ENCODE measurements around the gene PTGFRN. TPM values are rescaled to one million over a fixed set of nuclear protein-coding genes. Genes with fewer than 3 reads are reported as not detected.

PTGFRN gene
- total RNA-seq, 4 donors from 2014 or later = 64.5 to 92.0 (median 83.9) TPM

DNA sequence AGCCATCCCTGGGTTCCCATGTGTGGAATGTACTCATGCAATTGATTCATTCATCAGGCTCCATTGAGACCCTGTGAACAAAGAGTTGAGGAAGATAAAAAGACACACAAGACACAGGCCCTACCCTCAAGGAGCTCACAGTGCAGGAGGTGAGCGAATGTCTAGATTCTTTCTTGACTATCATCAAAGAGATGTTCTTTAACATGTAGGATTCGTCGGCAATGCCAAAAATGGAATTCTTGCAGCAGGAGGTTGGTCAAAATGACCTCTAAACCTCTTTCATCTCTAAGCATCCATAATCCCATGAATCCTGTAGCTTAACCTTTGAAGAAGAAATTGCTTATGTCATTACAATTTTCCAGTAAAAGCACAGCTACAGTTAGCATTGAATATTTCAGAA lies 122.5 kb downstream of the PTGFRN start:
- Histone ChIP-seq H3K9me3 (no peaks in the 10 kb centered on the region), H3K27ac (no peak overlapping the region), H3K27me3 (no peaks in the 10 kb centered on the region), H3K4me1 (no peaks in the 10 kb centered on the region), H3K4me3 (no peak overlapping the region), H3K36me3 (no peaks in the 10 kb centered on the region)
- DNase-seq (ENCODE audit: low spot score in 2 of 2) = no peak
- TF ChIP-seq EP300 (IDR thresholded peaks at IDR 0.05) (no peak), POLR2A (IDR thresholded peaks at IDR 0.05) (no peak), POLR2AphosphoS5 (IDR thresholded peaks at IDR 0.05) (no peak)
- TF ChIP-seq, protein P1, sequence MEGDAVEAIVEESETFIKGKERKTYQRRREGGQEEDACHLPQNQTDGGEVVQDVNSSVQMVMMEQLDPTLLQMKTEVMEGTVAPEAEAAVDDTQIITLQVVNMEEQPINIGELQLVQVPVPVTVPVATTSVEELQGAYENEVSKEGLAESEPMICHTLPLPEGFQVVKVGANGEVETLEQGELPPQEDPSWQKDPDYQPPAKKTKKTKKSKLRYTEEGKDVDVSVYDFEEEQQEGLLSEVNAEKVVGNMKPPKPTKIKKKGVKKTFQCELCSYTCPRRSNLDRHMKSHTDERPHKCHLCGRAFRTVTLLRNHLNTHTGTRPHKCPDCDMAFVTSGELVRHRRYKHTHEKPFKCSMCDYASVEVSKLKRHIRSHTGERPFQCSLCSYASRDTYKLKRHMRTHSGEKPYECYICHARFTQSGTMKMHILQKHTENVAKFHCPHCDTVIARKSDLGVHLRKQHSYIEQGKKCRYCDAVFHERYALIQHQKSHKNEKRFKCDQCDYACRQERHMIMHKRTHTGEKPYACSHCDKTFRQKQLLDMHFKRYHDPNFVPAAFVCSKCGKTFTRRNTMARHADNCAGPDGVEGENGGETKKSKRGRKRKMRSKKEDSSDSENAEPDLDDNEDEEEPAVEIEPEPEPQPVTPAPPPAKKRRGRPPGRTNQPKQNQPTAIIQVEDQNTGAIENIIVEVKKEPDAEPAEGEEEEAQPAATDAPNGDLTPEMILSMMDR (IDR thresholded peaks at IDR 0.05) = no peak
- WGBS = 88% methylated on average over 3 of the region's 3 CpGs

DNA sequence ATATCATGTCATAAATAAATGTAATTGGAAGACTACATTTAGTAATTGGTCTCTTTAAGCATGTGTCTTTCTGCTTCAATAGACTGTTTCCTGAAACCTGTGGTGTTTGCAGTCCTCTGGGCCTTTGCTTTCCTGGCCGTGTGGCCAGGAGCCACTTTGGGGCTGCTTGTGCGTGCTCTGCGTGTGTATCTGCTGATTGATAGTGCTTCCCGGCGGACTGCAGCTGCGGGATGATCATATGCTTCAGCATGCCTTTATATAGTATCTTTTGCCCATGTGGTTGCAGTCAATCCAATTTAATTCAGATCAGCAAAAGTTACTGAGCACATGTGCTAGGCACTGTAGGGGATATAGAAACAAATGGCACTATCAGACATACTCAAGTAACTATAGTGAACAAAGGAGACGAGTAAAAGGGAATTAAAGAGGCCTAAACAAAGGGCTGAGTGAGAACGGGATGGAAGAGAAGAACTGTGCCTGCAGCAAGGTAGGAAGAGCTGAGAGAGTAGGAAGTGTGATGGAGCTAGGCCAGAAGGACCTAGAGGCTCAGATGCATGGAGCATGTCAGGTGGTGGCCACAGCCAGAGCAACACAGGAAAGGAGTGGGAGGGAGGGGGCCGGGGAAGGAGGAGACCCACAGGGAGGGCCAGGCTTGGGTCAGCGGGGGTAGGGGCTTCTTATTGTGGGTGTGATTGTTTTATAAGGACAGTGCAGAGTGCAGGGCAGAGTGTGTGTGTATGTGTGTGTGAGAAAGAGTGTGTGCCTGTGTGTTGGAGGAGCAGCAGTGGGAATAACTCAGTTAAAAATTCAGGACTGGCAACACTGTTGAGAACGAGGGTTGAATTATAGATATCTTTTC lies 123.2 kb downstream of the PTGFRN start:
- H3K27ac ChIP-seq = no peak overlapping the region
- TF ChIP-seq POLR2AphosphoS5 (IDR thresholded peaks at IDR 0.05) = no peak
- TF ChIP-seq EP300 (IDR thresholded peaks at IDR 0.05) = no peak
- TF ChIP-seq POLR2A (IDR thresholded peaks at IDR 0.05) = no peak
- TF ChIP-seq, protein P1 (IDR thresholded peaks at IDR 0.05) = no peak
- H3K4me1 ChIP-seq = no peaks in the 10 kb centered on the region
- no peaks in the 10 kb centered on the region for H3K27me3 ChIP-seq
- H3K4me3 ChIP-seq = no peak overlapping the region
- no peak for DNase-seq (ENCODE audit: low spot score in 2 of 2)
- no peaks in the 10 kb centered on the region for H3K36me3 ChIP-seq
- no peaks in the 10 kb centered on the region for H3K9me3 ChIP-seq
- 77% methylated on average over 11 of the region's 11 CpGs for WGBS

DNA sequence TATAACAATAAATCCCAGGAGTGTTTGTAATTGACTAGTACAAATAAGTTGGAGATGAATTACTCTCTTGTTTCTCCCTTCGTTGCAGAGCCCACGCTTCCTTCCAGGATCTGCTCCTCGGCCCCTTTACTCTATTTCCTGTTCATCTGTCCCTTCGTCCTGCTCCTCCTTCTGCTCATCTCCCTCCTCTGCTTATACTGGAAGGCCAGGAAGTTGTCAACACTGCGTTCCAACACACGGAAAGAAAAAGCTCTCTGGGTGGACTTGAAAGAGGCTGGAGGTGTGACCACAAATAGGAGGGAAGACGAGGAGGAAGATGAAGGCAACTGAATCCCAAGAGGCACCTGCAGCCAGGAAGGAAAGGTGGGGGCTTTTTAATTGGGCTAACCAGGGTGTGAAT lies 124.1 kb downstream of the PTGFRN start:
- TF ChIP-seq, protein P1 (IDR thresholded peaks at IDR 0.05) = no peak
- TF ChIP-seq POLR2A (IDR thresholded peaks at IDR 0.05) (no peak), POLR2AphosphoS5 (IDR thresholded peaks at IDR 0.05) (no peak), EP300 (IDR thresholded peaks at IDR 0.05) (no peak)
- Histone ChIP-seq H3K4me1 (no peaks in the 10 kb centered on the region), H3K9me3 (no peaks in the 10 kb centered on the region), H3K27me3 (no peaks in the 10 kb centered on the region), H3K4me3 (no peak overlapping the region), H3K27ac (no peak overlapping the region), H3K36me3 (no peaks in the 10 kb centered on the region)
- WGBS = 80% methylated on average over 7 of the region's 7 CpGs
- no peak for DNase-seq (ENCODE audit: low spot score in 2 of 2)

DNA sequence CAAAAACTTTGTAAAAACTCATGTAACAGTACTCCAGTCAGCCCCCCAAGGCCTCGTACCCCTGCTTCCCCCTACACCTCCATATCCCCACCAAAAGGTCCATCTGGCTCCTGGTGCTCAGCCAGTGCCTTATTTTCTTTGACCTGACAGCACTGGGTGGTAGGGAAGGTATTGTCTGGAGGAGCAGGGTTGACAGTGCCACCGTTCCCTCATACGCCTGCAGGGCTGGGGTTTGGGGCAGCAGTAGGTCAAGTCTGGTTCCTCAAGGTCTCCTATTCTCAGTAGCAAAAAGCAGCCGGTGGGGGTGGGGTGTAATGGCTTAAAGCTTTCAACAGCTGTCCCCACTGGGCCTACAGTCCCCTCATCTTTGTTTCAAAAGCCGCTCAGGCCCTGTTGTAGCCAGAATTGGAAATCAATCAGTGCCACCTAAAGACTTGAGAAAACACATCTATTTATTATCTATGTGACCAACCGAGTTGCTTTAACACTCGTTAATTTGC lies 125.1 kb downstream of the PTGFRN start:
- Histone ChIP-seq H3K9me3 (no peaks in the 10 kb centered on the region), H3K4me1 (no peaks in the 10 kb centered on the region), H3K4me3 (no peak overlapping the region), H3K27ac (no peak overlapping the region), H3K27me3 (no peaks in the 10 kb centered on the region), H3K36me3 (no peaks in the 10 kb centered on the region)
- 88% methylated on average over 7 of the region's 7 CpGs for WGBS
- DNase-seq (ENCODE audit: low spot score in 2 of 2) = no peak
- TF ChIP-seq POLR2A (IDR thresholded peaks at IDR 0.05) (no peak), EP300 (IDR thresholded peaks at IDR 0.05) (no peak)

DNA sequence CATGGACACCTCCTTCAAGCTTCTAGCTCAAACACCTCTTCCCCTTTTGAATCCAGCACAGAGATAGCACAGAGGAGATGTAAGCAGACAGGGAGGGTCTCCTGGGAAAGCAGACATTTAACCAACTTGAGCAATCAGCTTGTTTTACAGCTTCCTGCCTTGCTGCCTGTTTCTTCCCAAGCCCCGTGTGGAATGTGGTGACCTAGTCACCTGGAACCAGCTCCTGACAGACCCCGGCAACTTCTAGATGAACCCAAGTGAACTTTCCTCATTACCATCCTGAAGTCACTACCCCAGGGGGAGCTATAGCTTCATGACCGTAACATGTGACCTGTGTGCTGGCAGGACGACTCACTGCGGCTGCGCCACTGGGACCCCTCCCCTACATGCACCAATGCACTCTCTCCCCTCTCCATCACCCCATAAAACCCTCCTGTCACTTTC lies 126.3 kb downstream of the PTGFRN start:
- no peak for DNase-seq (ENCODE audit: low spot score in 2 of 2)
- no peaks in the 10 kb centered on the region for H3K27me3 ChIP-seq
- no peak overlapping the region for H3K27ac ChIP-seq
- no peak overlapping the region for H3K4me3 ChIP-seq
- H3K9me3 ChIP-seq = no peaks in the 10 kb centered on the region
- TF ChIP-seq EP300 (IDR thresholded peaks at IDR 0.05) = no peak
- no peak for TF ChIP-seq POLR2A (IDR thresholded peaks at IDR 0.05)
- 67% methylated on average over 6 of the region's 6 CpGs for WGBS
- H3K4me1 ChIP-seq = no peaks in the 10 kb centered on the region
- H3K36me3 ChIP-seq = no peaks in the 10 kb centered on the region

DNA sequence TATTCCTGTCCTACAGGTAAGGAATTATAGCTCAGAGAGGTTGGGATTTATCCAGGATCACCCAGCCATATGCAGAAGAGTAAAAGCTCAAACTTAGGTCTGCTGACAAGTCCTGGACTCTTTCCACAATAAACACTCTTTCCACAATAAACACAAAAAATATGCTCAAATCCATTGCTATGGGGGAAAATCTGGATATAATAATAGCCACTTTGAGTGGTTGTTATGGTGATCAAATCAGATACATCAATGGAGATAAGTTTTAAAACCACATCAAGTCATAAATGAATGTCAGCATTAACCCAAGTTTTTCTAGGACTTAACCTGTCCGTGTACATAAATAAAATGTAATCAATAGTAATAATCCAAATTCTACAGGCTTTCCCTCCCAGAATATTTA lies 128.1 kb downstream of the PTGFRN start:
- no peak overlapping the region for H3K4me3 ChIP-seq
- H3K36me3 ChIP-seq = no peaks in the 10 kb centered on the region
- no peak for DNase-seq (ENCODE audit: low spot score in 2 of 2)
- H3K27ac ChIP-seq = no peak overlapping the region
- 74% methylated on average over 1 of the region's 1 CpG for WGBS
- H3K9me3 ChIP-seq = no peaks in the 10 kb centered on the region
- H3K27me3 ChIP-seq = no peaks in the 10 kb centered on the region
- TF ChIP-seq POLR2AphosphoS5 (IDR thresholded peaks at IDR 0.05) = no peak
- no peak for TF ChIP-seq POLR2A (IDR thresholded peaks at IDR 0.05)
- TF ChIP-seq, protein P1 (IDR thresholded peaks at IDR 0.05) = no peak
- no peak for TF ChIP-seq EP300 (IDR thresholded peaks at IDR 0.05)
- no peaks in the 10 kb centered on the region for H3K4me1 ChIP-seq
